ENCODE data around the gene CACNA1H.

CACNA1H gene

DNA sequence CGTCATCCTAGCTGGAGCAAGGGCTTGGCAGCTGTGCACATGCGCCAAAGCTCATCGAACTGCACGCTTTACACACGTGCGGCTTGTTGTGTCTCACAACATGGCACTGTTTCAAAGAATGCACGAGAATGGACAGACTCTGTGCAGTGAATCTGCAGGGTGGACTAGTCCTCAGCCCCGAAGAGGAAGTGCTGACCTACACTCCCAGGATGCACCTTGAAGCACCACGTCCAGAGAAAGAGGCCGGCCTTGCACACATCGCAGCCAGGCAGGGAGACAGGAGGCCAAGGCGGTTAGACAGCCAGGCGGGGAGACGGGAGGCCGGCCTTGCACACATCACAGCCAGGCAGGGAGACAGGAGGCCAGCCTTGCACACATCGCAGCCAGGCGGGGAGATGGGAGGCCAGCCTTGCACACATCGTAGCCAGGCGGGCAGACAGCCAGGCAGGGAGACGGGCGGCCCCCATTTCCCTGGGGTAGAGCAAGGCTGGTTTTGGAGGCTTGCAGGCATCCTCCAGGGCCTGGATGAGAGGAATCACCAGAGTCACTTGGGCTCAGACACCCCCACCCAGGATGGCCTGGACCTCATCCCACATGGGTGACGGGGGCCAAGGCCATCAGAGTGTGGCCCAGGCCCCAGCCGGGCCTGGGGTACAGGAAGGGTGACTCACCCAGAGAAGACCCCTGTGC lies 9.0 kb upstream of the CACNA1H start:
- no peak for DNase-seq

DNA sequence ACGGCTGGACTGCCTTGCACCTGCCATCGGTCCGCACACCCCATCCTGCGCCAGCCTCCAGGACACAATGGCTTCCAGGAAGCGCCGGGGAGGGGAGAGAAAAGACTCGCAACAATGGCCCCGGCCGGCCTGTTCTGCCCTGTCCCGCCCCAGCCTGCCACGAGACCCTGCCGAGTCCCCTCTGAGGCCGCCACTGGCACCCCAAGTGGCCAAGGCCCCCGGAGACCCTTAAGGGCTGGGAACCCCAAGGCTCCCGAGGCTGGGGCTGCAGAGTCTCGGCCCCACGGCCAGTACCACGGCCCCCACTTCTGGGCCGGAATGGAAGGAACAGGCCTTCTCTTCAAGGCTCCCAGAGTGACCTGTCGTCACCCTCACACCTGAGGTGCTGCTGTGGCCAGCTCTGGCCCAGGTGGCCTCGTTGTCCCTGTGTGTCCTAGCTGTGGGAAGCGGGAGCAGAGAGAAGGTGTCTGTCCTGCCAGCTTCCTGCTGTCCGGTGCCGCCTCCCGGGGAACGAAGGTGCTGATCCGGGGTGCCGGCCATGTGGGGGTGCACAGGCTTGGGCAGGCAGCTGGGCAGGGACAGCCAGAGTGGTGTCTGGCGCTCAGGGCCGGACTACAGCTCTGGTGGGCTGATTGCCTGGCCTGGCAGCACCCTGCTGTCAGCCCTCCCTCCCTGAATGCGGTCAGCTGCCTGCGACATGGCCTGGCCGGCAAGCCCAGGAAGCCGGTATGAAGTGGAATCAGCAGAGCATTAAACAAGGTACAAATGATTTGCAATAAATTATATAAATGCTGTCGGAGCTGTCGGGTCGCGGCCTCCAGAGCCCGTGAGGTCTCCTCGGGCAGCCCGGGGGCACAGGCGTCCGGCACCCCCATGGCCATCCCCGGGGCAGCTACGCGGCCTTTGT lies 8.2 kb upstream of the CACNA1H start:
- no peak for DNase-seq

DNA sequence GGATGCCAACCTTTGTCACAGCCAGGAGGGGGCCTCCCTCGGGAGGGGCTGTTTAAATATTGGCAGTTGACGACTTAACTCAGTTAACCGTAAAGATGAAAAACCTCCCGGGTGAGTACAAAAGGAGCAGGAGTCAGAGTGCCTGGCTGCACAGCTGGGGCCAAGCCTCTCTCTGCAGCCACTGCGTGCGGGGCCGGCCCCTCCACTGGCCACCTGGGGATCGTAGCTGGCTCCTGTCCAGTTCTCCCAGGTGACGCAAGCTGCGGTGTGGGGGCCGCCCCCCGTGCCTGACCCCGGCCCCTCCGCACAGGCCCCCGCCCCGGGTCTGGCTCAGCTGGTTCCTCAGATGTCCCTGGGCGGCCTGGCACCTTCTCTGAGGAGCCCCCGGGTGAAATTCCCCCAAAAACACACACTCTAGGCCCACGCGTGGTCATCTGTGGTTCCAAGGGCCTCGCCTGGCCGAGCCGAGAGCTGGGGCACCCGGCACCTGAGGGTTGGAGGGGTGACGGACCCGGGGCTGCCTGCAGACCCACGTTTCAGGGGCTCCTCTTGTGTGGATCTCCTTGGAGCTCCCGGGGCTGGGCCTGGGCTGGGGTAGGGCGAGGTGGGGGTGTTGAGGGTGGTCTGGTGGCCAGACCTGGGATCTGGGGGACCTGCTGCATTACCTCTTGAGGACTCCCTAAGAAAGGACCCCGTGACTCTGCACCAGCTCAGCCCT lies 7.4 kb upstream of the CACNA1H start:
- no peak for DNase-seq

DNA sequence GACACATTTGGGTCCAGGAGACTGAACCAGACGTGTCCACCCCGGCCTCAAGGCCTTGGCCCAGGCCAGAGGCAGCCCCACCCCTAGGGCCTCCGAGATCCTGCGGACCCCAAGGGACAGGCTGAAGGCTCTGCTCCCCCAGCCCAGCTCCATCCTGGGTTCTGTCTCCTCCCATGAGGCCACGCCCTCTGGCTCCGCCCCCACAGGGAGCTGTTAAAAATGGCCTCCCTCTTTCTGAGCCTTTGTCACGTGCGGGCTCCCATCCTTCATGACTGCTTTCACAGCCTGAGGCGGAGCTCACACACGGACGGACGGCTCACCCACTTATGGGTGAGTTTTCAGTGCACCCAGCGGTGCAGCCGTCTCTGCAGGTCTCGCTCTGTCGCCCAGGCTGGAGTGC lies 6.5 kb upstream of the CACNA1H start:
- no peak for DNase-seq

DNA sequence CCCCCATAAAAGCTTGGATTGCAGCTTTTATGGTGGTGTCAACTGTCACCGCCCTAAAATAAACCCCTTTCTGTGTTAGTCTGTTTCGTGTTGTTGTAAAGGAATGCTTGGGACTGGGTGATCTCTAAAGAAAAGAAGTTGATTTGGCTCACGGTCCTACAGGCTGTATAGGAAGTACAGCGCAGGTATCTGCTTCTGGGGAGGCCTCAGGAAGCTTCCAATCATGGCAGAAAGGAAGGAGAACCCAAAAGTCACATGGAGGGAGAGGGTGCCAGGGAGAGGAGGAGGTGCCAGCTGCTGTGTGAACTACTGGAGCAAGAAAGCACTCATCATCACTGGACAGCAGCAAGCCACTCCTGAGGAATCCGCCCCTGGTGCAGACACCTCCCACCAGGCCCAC lies 5.9 kb upstream of the CACNA1H start:
- no peak for DNase-seq

DNA sequence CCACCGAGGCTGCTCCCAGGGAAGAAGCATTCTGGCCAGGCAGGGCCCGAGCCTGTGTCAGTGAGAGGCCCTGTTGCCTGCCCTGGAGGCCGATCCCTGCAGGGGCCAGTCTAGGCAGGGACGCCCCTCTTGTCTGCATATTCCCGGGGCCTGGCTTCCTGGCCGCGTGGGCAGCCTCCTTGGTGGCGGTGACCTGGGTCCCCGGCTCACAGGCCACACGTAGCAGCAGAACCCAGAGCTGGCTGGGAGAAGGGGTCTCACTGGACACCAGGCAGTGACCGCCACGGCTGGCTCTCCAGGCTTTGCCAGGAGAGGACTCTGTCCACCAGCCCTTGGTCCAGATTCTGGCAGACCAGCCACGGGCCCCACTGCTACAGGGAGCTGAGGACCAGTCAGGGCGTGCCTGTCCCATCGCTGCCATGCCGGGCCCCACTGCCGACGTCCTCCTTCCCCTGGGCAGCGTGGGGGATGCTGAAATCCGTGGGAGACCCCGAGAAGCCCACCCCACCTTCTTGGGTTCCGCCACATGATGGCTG lies 3.7 kb upstream of the CACNA1H start:
- no peak for DNase-seq

DNA sequence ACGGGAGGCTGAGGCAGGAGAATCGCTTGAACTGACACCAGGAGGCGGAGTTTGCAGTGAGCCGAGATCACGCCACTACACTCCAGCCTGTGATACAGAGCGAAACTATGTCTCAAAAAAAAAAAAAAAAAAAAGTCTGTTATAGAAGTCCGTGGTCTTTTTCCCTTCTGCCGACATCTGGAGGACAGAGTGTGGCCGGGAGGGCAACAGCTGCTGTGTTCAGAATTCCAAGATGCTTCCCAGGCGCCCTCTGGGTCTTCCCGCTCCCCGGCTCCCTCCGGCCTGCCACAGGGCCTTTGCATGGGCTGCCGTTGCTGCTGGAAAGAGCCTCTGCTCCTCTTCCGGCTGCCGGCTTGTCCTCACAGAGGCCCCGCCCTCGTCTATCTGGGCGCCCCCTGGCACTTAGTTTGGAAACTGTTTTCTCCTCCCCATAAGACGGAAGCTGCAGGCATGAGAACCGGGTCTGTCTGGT lies 2.4 kb upstream of the CACNA1H start:
- no peak for DNase-seq

DNA sequence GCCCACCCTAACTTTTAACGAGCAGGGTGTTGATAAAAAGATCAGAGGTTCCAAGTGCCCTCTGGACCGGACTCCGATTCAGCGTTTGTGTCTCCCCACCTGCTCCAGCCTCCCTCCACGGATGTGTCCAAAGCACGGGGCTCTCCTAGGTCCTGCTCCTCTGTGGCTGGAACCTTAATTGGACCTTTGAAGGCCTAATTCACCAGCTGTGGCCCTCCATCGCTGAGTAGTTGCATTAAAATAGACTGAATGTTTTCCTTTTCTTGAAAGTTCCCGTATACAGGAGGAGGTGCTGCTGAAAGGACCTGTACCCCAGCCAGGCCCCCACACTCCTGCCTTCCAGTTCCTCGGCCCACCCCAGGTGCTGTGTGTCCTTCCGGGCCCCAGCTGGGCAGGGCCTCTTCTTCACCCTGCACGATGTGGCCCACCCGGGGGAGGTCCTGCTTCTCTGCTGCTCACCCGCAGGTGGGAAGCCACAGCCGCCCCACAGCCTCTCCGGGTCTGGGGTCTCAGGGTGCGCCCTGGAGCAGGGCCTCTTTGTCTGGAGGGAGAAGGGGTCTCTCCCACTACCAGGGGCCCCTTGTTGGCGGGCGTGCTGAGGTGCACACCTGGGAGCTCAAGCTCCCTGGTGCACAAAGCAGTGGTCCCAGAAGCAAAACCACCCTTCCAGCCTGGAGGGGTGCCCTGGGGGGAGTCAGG lies 1.3 kb upstream of the CACNA1H start:
- no peak for DNase-seq

DNA sequence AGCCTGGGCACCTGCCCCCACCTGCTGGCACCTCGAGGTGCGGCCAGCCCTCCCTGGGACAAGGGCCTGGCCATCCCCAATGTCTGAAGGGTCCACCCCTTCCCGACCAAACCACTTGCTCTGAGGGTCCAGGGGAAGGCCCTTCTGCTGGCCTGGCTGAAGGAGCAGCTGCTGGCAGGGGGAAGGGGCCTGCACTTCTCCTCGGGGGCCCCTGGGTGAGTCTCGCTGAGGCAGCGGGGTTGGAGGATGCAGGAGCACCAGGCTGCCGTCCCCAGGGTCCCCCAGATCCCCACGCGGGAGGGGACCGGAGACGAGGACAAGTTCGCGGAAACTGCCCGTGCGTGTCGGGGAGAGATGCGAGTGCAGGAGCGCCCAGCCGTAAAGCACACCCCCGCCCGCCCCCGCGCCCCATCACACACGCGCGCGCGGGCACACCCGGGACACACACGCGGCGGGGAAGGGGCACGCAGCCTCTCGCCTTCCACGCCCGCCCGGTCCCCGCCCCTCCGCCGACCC lies 725 bp upstream of the CACNA1H start:
- peak; percentile 61 for DNase-seq

DNA sequence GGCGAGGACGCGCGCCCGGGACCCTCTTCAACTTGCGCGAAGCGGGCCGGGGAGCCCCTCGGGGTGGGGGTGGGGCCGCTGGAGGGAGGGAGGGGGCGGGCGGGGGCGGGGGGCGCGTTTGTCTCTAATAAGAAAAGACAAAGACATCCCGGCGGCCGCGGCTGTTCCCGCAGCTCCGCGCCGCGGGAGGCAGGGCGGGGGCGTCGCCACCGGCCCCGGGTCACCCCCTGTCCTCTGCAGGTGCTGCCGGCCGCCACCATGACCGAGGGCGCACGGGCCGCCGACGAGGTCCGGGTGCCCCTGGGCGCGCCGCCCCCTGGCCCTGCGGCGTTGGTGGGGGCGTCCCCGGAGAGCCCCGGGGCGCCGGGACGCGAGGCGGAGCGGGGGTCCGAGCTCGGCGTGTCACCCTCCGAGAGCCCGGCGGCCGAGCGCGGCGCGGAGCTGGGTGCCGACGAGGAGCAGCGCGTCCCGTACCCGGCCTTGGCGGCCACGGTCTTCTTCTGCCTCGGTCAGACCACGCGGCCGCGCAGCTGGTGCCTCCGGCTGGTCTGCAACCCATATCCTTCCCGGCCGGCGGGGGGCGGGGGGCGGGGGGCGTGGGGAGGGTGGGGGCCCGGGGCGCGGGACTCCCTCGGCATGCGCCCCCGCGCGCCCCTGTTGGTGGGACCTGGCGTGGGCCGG lies 714 bp downstream of the CACNA1H start:
- no peak for DNase-seq

DNA sequence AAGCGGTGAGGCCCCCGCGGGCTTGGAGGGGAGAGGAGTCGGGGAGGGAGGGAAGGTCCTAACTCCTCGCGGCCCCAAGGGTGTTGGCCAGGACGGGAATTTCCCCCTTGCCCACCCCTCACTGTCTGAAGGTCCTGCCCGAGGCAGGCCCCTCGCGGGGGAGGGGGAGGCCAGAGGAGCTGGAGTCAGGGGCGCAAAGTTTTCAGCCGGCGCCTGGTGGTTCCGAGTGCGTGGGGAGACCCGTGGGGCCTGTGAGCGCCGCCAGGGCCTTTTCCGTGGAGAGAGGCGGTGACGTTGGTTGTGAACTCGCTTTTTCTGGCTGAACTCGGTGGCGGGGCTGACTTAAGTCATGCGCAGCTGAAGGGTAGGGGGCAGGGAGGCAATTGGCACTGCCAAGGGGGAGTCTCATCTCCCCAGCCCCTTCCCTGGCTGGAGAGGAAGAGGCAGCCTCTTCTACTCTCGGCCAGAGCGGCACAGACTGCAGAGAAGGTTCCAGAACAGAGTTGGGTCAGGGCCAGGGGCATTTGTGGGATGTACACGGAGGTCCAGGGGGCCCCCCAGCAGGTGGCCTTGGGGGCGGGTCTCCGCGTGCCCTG lies 1.5 kb downstream of the CACNA1H start:
- DNase-seq, result no peak

DNA sequence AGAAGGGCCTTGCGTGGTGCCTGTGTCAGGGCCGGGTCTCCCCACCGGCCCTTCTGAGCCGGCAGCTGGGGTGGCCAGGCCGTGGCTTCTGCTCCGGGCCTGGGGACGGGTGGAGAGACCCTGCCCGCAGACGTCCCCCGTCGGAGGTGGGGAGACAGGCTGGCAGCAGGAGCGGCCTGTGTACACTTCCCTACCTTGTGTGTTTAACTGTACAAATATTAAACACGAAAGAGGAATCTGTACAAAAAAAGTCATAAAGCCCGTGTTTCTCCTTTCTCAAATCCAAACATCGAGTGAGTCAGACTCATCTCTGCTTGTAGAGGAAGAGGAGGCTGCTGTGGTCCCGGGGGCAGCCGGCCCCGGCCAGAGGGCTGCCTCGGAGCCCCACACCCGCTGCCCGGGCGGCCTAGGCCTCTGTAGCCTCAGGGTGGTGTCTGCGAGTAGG lies 2.0 kb downstream of the CACNA1H start:
- no peak for DNase-seq

DNA sequence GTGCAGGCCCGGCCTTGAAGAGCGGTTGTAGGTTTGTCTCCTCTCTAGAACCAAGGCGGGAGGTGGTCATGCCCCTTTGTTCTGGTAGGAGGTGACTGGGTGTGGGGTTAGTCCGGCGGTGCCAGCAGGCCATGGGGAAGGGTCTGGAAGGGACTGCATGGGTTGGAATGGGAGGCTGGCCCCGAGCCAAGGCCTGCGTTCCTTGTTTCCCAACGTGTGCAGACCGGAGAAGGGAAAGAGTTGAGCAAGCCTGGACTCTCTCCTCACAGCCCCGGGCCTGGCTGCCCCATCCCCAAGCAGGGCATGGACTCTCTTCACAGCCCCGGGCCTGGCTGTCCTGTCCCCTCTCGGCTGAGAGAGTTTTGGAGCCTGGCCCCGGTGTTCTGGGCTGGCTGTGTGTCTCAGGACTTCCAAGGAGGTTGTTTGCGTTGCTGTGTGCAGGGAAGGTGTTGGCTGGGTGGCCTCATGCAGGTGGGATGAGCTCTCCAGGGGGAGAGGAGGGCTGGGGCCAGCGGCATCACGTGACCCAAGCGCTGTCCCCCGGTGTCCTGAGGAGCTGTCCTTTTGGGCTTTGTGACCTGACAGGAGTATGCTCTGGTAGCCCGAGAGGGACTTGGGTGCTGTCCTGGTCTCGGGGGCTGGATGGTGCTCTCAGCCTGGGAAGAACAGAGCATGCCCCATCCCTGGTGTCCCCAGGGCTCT lies 2.6 kb downstream of the CACNA1H start:
- DNase-seq, result no peak

DNA sequence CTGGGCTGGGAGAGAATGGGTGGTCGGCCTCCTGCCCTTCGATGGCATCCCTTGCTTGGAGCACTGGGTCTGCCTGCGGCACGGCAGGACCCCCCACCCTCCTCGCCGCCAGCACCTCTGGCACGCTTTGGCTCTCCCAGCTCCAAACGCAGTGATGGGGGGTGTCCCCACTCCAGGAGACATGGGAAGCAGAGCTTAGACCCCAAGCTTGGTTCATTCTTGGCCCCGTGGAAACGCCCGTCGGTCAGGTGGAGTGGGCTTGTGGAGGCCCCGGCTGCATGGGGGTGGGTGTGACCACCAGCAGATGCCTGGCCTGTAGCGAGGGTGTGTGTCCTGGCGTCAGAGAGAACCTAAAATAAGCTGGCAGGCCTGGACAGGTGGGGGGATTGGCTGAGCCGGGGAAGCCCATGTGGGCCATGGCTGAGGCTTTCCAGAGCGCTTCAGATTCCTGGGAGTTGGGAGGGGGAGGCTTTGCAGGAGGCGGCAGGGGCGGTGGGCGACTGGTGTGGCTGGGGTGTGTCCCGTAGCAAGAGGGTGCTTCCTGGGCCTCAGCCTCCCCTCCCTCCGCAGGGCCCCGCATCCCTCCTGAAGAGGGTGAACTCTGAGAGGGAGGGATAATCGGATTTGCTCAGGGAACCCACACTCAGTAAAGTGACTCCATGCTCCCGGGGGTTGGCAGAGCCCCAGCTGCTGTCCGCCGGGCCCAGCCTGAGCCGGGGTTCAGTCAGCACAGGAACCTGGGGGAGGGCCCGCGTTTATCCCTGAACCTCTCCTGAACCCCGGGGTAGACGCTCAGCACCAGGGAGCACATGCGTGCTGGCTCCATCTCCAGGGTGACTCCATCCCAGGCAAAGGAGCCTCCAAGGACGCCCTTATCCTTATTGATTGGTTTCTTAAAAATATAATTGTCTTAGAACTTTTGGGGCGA lies 3.4 kb downstream of the CACNA1H start:
- DNase-seq, result no peak

DNA sequence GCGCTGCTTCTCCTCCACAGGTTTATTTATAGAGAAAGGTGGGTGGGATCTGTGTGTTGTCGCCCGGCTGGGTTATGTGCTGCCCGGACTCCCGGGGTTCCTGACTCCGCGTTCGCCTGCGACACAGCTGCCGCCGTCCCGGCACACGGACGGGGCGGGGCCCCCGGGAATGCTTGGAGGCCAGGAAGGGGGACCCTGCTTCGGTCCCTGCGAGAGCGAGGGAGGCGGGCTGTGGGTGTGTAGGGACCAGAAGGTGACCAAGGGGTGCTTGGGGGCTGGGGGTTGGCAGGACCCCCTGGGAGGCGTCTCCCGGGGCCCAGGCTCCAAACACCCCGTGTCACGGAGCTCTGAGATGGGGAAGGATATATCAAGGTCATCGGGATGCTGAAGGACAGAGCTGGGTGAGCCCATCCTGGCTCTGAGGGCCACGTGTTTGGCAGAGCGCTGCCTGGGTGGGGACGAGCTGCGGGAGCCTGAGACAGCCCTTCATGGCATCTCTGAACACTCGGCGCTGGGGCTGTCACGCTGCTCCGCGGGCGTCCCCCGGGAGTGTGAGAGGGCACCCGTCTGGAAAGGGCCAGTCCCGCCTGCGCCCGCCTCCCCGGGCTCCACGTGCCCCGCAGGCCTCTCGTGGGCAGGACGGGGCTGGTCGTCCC lies 4.2 kb downstream of the CACNA1H start:
- no peak for DNase-seq

DNA sequence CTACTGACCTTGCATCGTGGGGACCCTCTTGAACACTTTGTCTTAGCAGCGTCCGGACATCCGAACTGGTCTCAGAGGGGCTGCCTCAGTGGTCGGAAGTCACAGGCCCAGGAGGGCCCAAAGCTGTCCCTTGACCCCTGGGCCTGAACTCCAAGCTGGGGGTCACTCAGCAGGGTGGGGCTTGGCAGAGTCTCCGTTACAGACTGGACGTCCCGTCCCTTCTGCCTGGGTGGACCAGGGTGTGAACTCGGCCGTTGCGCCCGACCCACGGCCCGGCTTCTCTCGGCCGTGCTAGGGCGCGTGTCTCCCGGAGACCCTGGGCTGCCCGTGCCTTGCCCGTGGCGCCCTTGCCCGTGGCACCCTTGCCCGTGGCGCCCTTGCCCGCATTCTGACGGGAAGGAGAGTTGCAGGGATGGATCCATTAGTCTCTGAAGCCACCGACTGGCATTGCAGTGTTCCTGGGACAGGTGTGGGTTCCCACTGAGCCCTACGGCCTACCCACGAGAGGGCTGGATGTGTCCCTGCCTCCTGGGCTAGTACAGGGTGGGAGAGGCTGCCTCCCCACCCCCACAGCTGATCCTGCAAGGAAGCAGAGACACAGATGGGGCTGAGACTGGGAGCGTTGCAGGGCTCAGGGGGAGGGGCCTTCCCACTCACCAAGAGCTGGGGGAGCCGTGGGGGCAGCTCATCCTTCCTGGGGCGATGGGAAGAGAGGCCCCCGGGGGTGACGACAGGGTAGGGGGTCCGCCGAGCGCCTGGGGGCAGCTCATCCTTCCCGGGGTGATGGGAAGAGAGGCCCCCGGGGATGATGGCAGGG lies 4.9 kb downstream of the CACNA1H start:
- DNase-seq, result no peak

DNA sequence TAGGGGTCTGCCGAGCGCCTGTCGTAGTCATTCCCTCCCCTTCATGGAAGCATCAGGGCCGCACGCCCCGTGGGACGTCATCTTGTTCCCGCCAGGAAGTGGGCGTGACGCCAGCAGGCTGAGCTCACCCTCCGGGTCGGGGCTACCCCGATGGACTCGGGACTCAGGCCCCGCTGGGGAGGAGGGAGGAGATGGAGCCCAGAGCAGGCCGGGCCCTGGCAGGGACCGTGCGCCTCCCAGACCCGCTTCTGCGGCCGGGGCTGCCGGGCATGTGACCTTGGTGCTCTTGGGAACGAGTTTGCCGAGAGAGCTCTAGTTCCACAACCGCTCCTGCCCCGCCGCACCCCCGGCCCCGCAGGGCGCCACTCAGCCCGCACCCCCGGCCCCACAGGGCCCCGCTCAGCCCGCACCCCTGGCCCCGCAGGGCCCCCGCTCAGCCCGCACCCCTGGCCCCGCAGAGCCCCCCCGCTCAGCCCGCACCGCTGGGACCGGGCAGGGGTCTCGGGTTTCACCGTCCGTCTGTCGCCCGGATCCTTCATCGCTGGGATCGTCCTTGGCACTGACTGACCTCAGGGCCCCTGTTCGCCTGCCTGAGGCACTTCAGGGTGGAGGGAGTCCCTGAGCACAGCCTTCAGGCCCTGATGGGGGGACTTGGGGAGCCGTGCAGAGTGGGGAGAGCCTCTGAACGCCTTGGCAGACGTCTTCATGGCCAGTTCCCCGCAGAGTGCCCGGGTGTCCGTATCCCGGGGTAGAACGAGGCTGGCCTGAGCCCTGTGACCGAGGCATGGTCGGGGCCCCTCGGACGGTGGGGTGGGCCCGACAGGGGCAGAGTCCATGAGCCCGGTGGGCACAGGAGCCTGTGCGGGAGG lies 5.8 kb downstream of the CACNA1H start:
- DNase-seq, result no peak

All from activated T-cell treated with anti-CD3 and anti-CD28 coated beads for 4 hours (primary cell).